NCI-H345 (cell line): Measurements from ENCODE around the gene EXO5.
"Not testable (repeated sequence)": the region's sequence is repeated elsewhere in the genome, so short reads cannot be mapped to it uniquely, and the experiment has no call there.

Experiments used
- DNase-seq: peaks from one replicate; lab custom pipeline; 2025; lab: John Stamatoyannopoulos, UW

The EXO5 gene

GRCh38 chr1:40508375-40509341, at the start of gene EXO5:
EXO5 (plus strand) TSS chr1:40508767; CDS start chr1:40514545, 5,778 bp downstream.
- DNase-seq = peak; percentile 89

DNA sequence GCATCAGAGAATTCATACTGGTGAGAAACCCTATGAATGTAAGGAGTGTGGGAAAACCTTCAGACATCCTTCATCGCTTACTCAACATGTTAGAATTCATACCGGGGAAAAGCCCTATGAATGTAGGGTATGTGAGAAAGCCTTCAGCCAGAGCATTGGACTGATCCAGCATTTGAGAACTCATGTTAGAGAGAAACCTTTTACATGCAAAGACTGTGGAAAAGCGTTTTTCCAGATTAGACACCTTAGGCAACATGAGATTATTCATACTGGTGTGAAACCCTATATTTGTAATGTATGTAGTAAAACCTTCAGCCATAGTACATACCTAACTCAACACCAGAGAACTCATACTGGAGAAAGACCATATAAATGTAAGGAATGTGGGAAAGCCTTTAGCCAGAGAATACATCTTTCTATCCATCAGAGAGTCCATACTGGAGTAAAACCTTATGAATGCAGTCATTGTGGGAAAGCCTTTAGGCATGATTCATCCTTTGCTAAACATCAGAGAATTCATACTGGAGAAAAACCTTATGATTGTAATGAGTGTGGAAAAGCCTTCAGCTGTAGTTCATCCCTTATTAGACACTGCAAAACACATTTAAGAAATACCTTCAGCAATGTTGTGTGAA, 45.5 kb upstream of the EXO5 start:
- no peak for DNase-seq

GRCh38 chr1:40469327-40469726, 39.2 kb upstream of the EXO5 start:
- no peak for DNase-seq

DNA sequence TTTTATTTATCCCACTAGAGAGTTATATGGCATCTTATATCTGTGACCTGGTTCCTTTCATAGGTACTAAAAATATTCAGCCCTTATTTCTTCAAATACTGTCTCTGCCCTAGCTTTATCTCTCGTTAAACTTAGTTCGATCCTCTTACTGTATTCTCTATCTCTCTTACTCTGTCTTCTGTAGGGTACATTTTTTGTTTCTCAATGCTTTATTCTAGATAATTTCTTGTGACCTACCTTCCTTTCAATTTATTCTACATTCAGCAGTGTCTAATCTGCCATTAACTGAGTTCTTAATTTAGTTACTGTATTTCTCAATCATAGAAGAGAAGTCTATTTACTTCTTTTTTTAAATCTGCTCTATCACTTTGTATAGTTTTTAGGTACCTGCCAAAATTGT, 33.3 kb upstream of the EXO5 start:
- DNase-seq = no peak

DNA sequence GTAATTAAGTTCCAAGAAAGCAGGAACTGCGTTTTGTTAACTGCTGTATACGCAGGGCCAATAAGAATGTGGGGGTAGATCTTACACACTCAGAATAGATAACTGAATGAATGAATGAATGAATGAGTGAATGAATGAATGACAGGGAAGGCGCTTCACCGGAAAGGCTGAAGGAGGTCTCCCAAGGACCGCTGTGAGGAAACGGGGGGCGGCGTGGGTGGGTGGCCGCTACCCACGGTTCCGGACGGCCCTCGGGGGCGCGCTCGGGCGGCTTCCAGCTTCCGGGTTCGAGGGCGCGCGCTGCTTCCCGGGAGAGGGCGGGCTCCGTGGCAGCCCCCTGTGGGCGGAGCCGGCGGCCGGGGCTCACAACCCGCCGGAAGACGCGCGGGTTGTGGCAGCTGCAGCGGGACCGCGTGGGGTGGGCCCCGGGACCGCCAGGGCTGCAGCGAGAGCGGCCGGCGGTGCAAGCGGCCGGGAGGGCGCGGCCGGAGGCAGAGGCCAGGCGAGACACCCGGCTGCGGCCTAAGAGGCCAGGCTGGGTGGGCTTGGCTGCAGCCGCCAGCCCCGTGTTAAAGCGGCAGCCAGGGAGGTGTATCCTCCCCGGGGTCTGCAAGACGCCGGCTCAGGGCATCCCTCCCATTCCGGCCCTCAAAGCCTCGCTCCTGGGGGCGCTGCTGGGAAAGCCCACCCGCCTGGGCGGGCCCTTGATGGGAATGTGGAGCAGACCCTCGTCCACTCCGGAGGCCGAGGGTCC, 31.5 kb upstream of the EXO5 start, which contains the start of gene ZFP69:
TSS of gene ZFP69 (plus strand) at position 367 of the 754 bp plus-strand sequence. CDS start 2,072 bp downstream, outside the sequence.
- DNase-seq = peak; percentile 86

GRCh38 chr1:40477678-40478053, 30.9 kb upstream of the EXO5 start:
- peak; percentile 28 for DNase-seq

GRCh38 chr1:40478276-40478675, 30.3 kb upstream of the EXO5 start:
- no peak for DNase-seq

- DNase-seq = no peak
Measured at GRCh38 chr1:40479156-40479555, 29.4 kb upstream of the EXO5 start.

GRCh38 chr1:40495315-40495903, 13.2 kb upstream of the EXO5 start:
- DNase-seq = no peak

GRCh38 chr1:40502651-40503050, 5.9 kb upstream of the EXO5 start:
- DNase-seq = not testable (repeated sequence)

DNA sequence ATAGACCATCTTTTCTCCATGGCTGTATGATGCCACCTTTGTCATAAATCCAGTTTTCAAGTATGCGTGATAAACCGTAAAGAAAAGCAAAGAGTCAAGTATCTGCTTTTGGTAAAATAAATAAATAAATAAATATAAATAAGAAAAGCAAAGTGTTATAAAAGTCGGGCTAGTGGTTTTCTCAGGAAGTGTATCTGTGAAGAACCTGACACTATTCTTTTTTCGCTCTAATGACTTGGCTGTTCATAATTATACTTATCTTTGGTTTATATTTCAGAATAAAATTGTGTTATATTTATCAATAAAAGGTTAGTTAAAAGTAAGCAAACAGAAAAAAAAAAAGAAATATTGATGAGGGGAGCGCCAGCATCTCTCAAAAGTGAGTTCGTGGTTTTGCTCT, 594 bp upstream of the EXO5 start:
- DNase-seq = no peak

GRCh38 chr1:40519517-40519916, 10.9 kb downstream of the EXO5 start:
- DNase-seq = no peak

DNA sequence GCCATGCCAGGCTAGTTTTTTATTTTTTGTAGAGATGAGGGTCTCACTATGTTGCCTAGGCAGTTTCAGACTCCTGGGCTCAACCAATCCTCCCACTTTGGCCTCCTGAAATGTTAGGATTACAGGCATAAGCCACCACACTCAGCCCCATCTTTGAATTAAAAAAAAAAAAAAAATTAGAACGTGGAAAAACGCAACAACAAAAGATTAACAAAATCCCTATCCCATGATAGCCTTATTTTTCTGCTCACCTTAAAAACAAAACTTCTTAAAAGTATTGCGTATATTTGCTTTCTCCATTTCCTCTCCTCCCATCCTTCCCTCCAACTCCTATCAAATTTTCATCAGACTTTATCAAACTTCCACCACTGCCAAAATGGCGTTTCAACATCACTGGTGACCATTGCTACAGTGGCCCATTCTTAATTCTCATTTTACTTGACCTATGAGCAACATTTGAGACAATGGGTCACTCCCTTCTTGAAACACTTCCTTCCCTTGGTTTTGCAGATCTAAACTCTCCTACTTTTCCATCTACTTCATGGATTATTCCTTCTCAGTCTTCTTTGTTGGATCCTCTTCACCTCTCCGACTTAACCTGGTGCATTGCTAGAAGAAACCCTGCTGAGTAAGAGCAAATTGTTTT, 22.3 kb downstream of the EXO5 start:
- no peak for DNase-seq

DNA sequence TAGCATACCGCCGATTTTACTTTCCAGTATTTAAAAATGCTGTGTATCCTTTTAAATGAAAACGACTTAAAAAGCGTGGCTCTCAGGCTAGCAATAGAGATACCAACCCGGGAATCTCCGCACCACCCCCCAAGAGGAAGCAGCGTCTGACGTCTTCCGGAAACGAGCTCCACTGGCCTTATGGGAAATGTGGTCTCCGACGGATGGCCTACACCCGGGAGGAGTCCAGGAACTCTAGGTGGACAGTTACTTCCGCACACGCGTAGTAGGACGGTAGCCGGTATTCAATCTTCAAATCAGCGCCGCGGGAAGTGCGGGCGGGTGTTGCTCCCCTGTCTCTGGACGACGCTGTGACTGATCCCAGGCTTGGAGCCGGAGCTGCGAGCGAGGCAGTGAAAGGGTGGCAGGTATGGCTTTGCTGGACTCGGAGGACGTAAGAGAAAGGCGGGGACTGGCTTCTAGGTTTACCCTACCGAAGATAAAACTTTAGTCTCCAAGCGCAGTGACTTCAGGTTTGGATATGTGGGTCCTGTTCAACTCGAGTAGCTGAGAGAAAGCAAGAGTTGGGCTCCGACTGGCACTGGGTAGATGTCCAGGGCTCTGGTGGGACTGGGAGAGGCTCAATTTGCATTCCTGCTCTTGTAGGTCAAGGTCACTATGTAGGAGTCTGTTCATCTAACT, 23.0 kb downstream of the EXO5 start, which contains the start of gene ZNF684:
TSS of gene ZNF684 (plus strand) at position 257 of the 681 bp plus-strand sequence. CDS start 1,530 bp downstream, outside the sequence.
- peak; percentile 94 for DNase-seq

GRCh38 chr1:40532062-40532389, 23.5 kb downstream of the EXO5 start:
- DNase-seq = no peak

DNA sequence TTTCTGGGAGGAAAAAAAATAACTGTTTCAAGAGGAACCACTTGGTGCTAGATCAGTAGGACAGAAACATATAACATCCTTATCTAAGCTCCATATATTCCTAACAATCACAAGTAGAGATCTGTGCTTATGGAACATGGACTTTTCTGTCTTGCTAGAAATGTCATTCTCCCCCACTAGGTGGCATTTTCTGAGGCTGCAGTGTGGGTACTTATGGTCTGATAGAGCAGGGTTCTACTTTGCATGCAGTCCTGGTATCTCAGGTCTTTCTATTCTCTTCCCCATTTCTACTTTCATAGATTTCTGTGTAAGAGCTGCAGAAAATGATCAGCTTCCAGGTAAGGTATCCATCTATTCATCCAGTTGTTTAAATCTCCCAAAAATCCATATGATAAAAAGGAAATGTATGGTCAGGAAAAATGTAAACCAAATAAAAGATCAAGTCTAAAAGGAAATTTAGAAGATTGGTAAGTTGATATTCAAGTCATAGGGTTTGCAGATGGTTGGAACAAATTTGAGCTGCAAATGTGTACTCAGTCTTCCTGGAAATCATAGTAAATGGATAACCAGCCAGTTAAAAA, 24.4 kb downstream of the EXO5 start:
- DNase-seq = peak; percentile 56

DNA sequence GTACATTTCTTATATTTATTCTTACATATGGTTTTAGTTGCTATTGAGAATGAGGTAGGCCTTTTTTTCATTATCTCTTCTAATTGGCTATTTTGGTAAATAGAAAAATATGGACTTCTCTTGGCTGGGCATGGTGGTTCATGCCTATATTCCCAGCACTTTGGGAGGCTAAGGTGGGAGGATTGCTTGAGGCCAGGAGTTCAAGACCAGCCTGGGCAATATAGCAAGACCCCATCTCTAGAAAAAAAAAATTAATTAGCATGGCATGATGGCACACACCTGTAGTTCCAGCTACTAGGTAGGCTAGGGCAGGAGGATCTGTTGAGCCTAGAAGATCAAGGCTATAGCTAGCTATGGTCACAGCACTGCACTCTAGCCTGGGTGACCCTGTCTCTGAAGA, 26.0 kb downstream of the EXO5 start:
- DNase-seq = no peak

- no peak for DNase-seq
Measured at GRCh38 chr1:40535732-40536131, 27.2 kb downstream of the EXO5 start.

DNA sequence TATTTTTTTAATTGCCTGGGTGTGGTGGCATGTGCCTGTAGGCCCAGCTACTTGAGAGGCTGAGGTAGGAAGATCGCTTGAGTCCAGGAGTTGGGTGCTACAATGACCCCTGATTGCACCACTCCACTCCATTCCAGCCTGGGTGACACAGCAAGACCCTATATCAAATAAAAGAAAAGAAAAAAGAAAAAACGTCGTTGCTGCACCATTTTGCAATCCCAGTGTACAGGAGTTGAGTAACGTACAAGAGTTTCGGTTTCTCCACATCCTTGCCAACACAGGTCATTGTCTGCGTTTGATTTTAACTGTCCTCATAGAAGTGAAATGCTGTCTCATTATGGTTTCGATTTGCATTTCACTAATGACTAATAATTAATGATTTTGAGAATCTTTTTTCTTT, 30.8 kb downstream of the EXO5 start:
- no peak for DNase-seq

DNA sequence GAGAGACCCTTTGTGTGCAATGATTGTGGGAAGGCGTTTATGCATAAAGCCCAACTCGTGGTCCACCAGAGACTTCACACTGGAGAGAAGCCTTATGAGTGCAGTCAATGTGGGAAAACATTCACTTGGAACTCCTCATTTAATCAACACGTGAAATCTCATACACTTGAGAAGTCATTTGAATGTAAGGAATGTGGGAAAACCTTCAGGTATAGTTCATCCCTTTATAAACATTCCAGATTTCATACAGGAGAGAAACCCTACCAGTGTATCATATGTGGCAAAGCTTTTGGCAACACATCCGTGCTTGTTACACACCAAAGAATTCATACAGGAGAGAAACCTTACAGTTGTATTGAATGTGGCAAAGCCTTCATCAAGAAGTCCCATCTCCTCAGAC, 38.4 kb downstream of the EXO5 start:
- no peak for DNase-seq

DNA sequence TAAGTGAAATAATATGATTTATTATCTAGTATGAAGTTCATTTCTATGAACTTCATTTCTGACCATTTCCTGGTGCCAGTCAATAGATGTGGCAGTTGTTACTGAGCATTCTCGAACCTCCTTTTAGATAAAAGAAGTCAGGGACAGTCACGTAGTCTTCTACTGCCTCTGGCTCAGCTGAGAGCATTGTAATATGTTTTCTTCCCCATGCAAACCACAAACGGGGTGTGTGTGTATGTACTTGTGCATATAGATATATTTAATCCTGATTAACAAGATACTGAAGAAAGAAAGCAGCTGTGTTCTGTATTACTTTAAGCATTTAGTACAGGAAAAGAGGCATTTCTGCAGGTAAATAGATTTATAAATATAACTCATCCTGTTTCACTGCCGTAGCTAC, 44.5 kb downstream of the EXO5 start:
- no peak for DNase-seq
